Parathyroid adenoma (tissue), 2 donors: ENCODE measurements around the gene KLF9.
A peak's percentile ranks its signal among the peaks of the same experiment; 100 is the strongest.

Experiments used
- H2AFZ ChIP-seq: fragments of 300-600 bp; sonication (generic); one replicate; pipeline ENCODE4 v1.7.0; 2017; ENCODE audit warnings: antibody characterized with exemption, mild to moderate bottlenecking
- H3K27ac ChIP-seq: fragments of 300-600 bp; sonication (generic); one replicate; pipeline ENCODE4 v1.7.0; 2017
- H3K27me3 ChIP-seq: fragments of 300-600 bp; sonication (generic); one replicate; pipeline ENCODE4 v1.7.0; 2017; ENCODE audit warnings: low read length; ENCODE audit not compliant: control insufficient read depth, insufficient read depth
- H3K36me3 ChIP-seq: fragments of 300-600 bp; sonication (generic); one replicate; pipeline ENCODE4 v1.7.0; 2017; ENCODE audit warnings: low read length; ENCODE audit not compliant: control insufficient read depth, insufficient read depth
- H3K4me1 ChIP-seq: fragments of 300-600 bp; sonication (generic); one replicate; pipeline ENCODE4 v1.7.0; 2017; ENCODE audit warnings: control low read depth
- H3K4me2 ChIP-seq: fragments of 300-600 bp; sonication (generic); one replicate; pipeline ENCODE4 v1.7.0; 2017; ENCODE audit warnings: low read length
- H3K4me3 ChIP-seq: fragments of 300-600 bp; sonication (generic); one replicate; pipeline ENCODE4 v1.7.0; 2017; ENCODE audit warnings: low read depth, low read length
- H3K79me2 ChIP-seq: fragments of 300-600 bp; sonication (generic); one replicate; pipeline ENCODE4 v1.7.0; 2017; ENCODE audit warnings: control low read depth
- H3K9ac ChIP-seq: fragments of 300-600 bp; sonication (generic); one replicate; pipeline ENCODE4 v1.7.0; 2017; ENCODE audit warnings: mild to moderate bottlenecking
- H3K9me3 ChIP-seq: fragments of 300-600 bp; sonication (generic); one replicate; pipeline ENCODE4 v1.7.0; 2017; ENCODE audit warnings: low read length; ENCODE audit not compliant: control insufficient read depth
- TF ChIP-seq, protein P1 (sequence below): fragments of 300-600 bp; sonication (generic); IDR thresholded peaks from one replicate; pipeline ENCODE4 v1.7.0; 2017; ENCODE audit warnings: antibody characterized with exemption, mild to moderate bottlenecking
- donor health status: primary hyperparathyroidism.

KLF9 gene

DNA sequence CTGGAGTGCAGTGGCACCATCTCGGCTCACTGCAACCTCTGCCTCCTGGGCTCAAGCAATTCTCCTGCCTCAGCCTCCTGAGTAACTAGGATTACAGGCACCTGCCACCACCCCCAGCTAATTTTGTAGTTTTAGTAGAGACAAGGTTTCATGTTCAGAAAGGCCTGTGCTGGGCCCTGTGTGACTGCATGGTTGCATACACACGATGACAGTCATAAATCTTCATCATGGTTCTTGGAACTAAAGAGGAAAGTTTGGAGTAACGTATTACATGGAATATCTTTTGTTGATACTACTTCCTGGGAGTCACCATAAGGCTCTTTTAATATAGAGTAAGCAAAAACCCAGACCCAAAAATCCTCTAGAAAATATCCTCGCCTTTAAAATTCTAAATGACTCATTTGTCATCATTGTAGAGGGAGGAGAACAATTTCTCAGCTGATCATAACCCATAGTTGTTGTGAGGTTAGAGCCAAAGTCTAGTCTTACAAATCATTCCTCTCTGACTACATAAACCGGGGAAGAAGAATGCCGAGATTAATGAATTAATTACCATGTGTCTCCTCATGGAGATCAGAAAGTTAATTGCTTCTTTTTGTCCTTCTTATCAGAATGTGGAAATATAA is 47.0 kb downstream of the KLF9 start:
- no peaks in the 10 kb centered on the region for H3K79me2 ChIP-seq

DNA sequence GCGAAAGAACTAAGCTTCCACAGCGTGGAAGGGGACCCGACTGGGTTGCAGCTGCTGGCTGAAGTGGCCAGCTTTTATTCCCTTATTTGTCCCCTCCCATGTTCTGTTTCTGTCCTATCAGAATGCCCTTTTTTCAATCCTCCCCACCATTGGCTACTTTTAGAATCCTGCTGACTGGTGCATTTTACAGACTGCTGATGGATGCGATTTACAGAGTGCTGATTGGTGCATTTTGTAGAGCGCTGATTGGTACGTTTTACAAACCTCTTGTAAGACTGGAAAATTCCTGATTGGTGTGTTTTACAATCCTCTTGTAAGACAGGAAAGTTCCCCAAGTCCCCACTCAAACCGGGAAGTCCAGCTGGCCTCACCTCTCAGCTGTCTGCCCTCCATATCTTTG is 50.7 kb downstream of the KLF9 start:
- H3K36me3 ChIP-seq = no peaks in the 10 kb centered on the region
- H2AFZ ChIP-seq = no peak overlapping the region
- no peaks in the 10 kb centered on the region for H3K79me2 ChIP-seq
- H3K9ac ChIP-seq = no peak overlapping the region
- H3K27ac ChIP-seq = no peak overlapping the region
- H3K4me1 ChIP-seq = no peaks in the 10 kb centered on the region
- no peaks in the 10 kb centered on the region for H3K9me3 ChIP-seq
- no peaks in the 10 kb centered on the region for H3K27me3 ChIP-seq
- TF ChIP-seq, protein P1, sequence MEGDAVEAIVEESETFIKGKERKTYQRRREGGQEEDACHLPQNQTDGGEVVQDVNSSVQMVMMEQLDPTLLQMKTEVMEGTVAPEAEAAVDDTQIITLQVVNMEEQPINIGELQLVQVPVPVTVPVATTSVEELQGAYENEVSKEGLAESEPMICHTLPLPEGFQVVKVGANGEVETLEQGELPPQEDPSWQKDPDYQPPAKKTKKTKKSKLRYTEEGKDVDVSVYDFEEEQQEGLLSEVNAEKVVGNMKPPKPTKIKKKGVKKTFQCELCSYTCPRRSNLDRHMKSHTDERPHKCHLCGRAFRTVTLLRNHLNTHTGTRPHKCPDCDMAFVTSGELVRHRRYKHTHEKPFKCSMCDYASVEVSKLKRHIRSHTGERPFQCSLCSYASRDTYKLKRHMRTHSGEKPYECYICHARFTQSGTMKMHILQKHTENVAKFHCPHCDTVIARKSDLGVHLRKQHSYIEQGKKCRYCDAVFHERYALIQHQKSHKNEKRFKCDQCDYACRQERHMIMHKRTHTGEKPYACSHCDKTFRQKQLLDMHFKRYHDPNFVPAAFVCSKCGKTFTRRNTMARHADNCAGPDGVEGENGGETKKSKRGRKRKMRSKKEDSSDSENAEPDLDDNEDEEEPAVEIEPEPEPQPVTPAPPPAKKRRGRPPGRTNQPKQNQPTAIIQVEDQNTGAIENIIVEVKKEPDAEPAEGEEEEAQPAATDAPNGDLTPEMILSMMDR = no peak
- H3K4me3 ChIP-seq = no peak overlapping the region
- H3K4me2 ChIP-seq = no peak overlapping the region

More for the DNA sequence above, 47.0 kb downstream of the KLF9 start:
- H3K27ac ChIP-seq = no peak overlapping the region
- H3K27me3 ChIP-seq = no peaks in the 10 kb centered on the region
- no peaks in the 10 kb centered on the region for H3K36me3 ChIP-seq
- H3K9ac ChIP-seq = no peak overlapping the region
- no peak overlapping the region for H2AFZ ChIP-seq
- H3K9me3 ChIP-seq = no peaks in the 10 kb centered on the region
- no peak overlapping the region for H3K4me3 ChIP-seq
- no peak overlapping the region for H3K4me2 ChIP-seq
- TF ChIP-seq, protein P1 = no peak
- no peaks in the 10 kb centered on the region for H3K4me1 ChIP-seq

DNA sequence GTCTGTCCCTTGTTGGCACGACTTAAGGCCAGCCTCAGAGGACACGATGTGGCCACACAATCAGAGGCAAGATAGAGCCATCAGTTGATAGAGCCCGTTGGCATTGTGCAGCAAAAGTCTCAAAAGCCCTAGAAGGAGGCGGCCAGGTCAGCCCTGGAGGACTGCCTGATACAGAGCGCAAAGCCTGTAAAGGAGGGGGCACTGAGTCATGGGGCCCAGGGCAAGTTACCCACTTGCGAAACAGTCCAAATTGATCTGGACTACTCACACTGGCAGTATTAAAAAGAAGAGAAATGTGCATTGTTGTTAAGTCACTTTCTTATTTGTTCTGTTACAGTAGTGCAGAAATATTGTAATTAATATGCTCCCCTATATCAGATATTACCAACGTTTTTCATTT is 51.5 kb downstream of the KLF9 start:
- Histone ChIP-seq H3K9ac (no peak overlapping the region), H3K9me3 (no peaks in the 10 kb centered on the region)

DNA sequence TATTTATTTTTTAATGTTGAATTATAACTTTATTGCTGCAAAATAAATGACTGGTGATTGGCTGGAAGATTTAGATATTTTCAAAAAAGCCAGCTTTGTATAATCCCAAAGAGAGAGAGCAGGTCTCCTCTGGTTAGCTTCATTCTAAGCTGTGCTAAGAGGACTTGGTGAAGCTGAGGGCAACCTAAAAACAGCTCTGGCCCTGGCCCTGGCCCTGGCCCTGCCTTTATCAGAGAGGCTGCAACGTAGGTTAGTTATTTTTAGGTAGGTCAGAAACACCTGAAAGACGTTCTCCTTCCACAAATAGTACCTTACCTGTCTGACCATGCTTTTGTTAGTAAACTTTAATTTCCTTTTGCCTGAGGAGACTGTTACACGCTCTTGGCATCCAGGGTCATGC is 58.7 kb downstream of the KLF9 start:
- Histone ChIP-seq H2AFZ (no peak overlapping the region), H3K4me3 (no peak overlapping the region), H3K36me3 (no peaks in the 10 kb centered on the region), H3K27me3 (no peaks in the 10 kb centered on the region), H3K4me2 (no peak overlapping the region), H3K27ac (no peak overlapping the region), H3K4me1 (no peaks in the 10 kb centered on the region), H3K9ac (no peak overlapping the region), H3K79me2 (no peaks in the 10 kb centered on the region), H3K9me3 (no peaks in the 10 kb centered on the region)
- TF ChIP-seq, protein P1 = no peak

More for the DNA sequence above, 51.5 kb downstream of the KLF9 start:
- Histone ChIP-seq H3K79me2 (no peaks in the 10 kb centered on the region), H3K27me3 (no peaks in the 10 kb centered on the region), H3K4me3 (no peak overlapping the region), H2AFZ (no peak overlapping the region), H3K4me1 (no peaks in the 10 kb centered on the region), H3K4me2 (no peak overlapping the region), H3K27ac (no peak overlapping the region), H3K36me3 (no peaks in the 10 kb centered on the region)
- TF ChIP-seq, protein P1 = no peak

DNA sequence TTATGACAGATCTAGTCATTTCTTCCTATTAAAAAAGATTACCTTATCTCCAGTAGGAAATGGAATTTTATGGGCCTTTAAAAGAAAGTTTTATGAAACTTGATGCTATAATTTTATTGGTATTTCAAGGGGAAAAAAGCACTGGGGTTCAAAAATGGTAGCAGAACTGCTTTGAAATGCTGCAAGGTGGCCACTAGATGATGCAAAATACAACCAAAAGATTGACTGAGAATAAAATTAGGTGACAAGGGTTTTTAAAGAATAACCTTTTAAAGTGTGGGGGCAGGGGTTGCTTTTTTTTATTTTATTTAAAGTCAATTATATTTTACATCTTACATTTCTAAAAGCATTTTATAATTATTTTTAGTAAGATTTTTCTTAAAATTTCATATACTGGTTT is 61.7 kb downstream of the KLF9 start:
- H2AFZ ChIP-seq = no peak overlapping the region
- H3K9me3 ChIP-seq = no peaks in the 10 kb centered on the region
- H3K4me3 ChIP-seq = no peak overlapping the region
- no peaks in the 10 kb centered on the region for H3K36me3 ChIP-seq
- TF ChIP-seq, protein P1 = peak; percentile 64
- no peaks in the 10 kb centered on the region for H3K4me1 ChIP-seq
- H3K9ac ChIP-seq = no peak overlapping the region
- H3K27ac ChIP-seq = no peak overlapping the region
- H3K4me2 ChIP-seq = no peak overlapping the region
- H3K27me3 ChIP-seq = no peaks in the 10 kb centered on the region
- no peaks in the 10 kb centered on the region for H3K79me2 ChIP-seq
